Panc1 (cell line): ENCODE data around the gene STEAP1B. TPM values are rescaled to one million over a fixed set of nuclear protein-coding genes. Genes with fewer than 3 reads are reported as not detected.

ENCODE experiments used
- ATAC-seq: fragments of 200-7000 bp; cut with Tn5 transposase; 2 replicates; pipeline ENCODE4 v1.9.1; 2020; ENCODE audit warnings: mild to moderate bottlenecking, moderate library complexity
- BruUV-seq: library from RNA; stranded (reverse); fragments of 400-500 nt; replicated peaks from 2 replicates; lab custom pipeline; 2021; lab: Mats Ljungman, UMichigan
- CTCF ChIA-PET: fragments of 300-600 bp; sonication (Branson Sonifier 250); formaldehyde crosslinking; loops from one replicate; lab custom pipeline; 2022; ENCODE audit warnings: antibody characterized with exemption; lab: Charles Lee
- POLR2A ChIA-PET: fragments of 300-600 bp; sonication (Branson Sonifier 250); formaldehyde crosslinking; loops from one replicate; lab custom pipeline; 2022; ENCODE audit warnings: antibody characterized with exemption; lab: Charles Lee
- DNase-seq: peaks from one replicate; pipeline ENCODE4 v3.0.0-alpha.2; 2010; ENCODE audit warnings: low read depth, low spot score
- H3K27ac ChIP-seq: 2 replicates; pipeline ENCODE4 v1.5.1; 2011; ENCODE audit warnings: mild to moderate bottlenecking, low read length, inconsistent platforms
- H3K27me3 ChIP-seq: fragments of 200-500 bp; sonication (Bioruptor generic); 2 replicates; pipeline ENCODE4 v1.6.0; 2014; ENCODE audit warnings: low read length, inconsistent platforms; ENCODE audit not compliant: control insufficient read depth, insufficient read depth
- H3K36me3 ChIP-seq: fragments of 200-500 bp; sonication (Bioruptor generic); 2 replicates; pipeline ENCODE4 v1.5.1; 2014; ENCODE audit warnings: inconsistent platforms, mild to moderate bottlenecking, low read length, moderate library complexity; ENCODE audit not compliant: control insufficient read depth, insufficient read depth
- H3K4me1 ChIP-seq: 2 replicates; pipeline ENCODE4 v1.5.1; 2011; ENCODE audit warnings: inconsistent platforms, mild to moderate bottlenecking, low read length, moderate library complexity; ENCODE audit not compliant: control insufficient read depth, insufficient read depth
- H3K4me3 ChIP-seq, 2 experiments: 2 replicates each; pipeline ENCODE4 v1.5.1; 2011 to 2012; ENCODE audit warnings: low read depth in 2 of 2, low read length in 2 of 2, mild to moderate bottlenecking in 2 of 2, inconsistent platforms in 1 of 2, moderate library complexity in 1 of 2
- H3K9me3 ChIP-seq: fragments of 200-500 bp; sonication (Bioruptor generic); 2 replicates; pipeline ENCODE4 v1.5.1; 2014; ENCODE audit warnings: low read depth, mild to moderate bottlenecking, inconsistent platforms, low read length, moderate library complexity; ENCODE audit not compliant: control insufficient read depth, insufficient read depth
- POLR2AphosphoS5 ChIP-seq: IDR thresholded peaks from 2 replicates; pipeline ENCODE4 v1.6.1; 2012; ENCODE audit warnings: mild to moderate bottlenecking, low read depth, low read length, moderate library complexity
- SIN3A ChIP-seq: IDR thresholded peaks from 2 replicates; pipeline ENCODE4 v1.6.1; 2012; ENCODE audit warnings: low read depth, mild to moderate bottlenecking, low read length, moderate library complexity, borderline replicate concordance; ENCODE audit not compliant: insufficient read depth
- TCF7L2 ChIP-seq: IDR thresholded peaks from 2 replicates; pipeline ENCODE4 v1.6.1; 2011; ENCODE audit warnings: mild to moderate bottlenecking, low read depth, low read length, inconsistent platforms
- in situ Hi-C: cut with HindIII; loops from 2 replicates; pipeline ENCODE4 v1.10.0; 2016; ENCODE audit warnings: low sequenced_read_pairs, low pct_unique_long_range_greater_than_20kb
- intact Hi-C: fragments of 100-400 bp; cut with micrococcal nuclease; formaldehyde crosslinking; loops from one replicate; pipeline ENCODE4 v1.10.0; 2022; ENCODE audit not compliant: unreplicated experiment
- total RNA-seq: library from RNA; stranded (reverse); gene quantifications from one replicate; pipeline ENCODE4 v1.2.1, GENCODE V29; 2021; ENCODE audit not compliant: unreplicated experiment
- TF ChIP-seq, protein P1 (sequence below): fragments of 450-650 bp; IDR thresholded peaks from 2 replicates; pipeline ENCODE4 v1.5.1; 2017; ENCODE audit warnings: mild to moderate bottlenecking
- TF ChIP-seq, protein P2 (sequence below), 2 experiments: IDR thresholded peaks; 2 replicates each; pipeline ENCODE4 v1.6.1; 2011 to 2012; ENCODE audit warnings: low read depth in 2 of 2, control low read depth in 1 of 2, low read length in 1 of 2, mild to moderate bottlenecking in 1 of 2, moderate library complexity in 1 of 2; ENCODE audit not compliant: insufficient read depth in 1 of 2

The STEAP1B gene
- total RNA-seq, 1 experiment from 2014 or later, result 3.3 TPM

DNA sequence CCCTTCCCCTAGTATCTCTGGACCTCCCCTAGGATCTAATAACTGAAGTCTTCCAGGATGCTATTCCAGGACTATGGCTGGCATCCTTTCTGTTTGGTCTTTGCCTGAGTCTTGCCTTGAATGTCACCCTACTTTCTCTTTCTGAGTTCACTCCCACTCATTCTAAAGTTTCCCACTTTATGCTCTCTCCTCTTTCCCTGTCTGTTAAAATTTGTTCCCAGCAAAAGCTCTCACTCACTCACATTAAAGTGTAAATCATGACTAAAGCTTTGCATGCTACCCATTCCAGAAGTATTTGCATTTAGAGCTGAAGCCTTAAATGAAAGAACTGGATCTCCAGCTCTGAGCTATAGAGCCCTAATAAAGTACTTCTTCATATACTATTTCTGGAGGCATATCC is 100.9 kb downstream of the STEAP1B start:
- ATAC-seq (no peak), DNase-seq (no peak)
- no peak overlapping the region for H3K27ac ChIP-seq
- H3K36me3 ChIP-seq, result no peaks in the 10 kb centered on the region
- H3K27me3 ChIP-seq, result no peaks in the 10 kb centered on the region
- no peaks in the 10 kb centered on the region for H3K9me3 ChIP-seq
- in situ Hi-C loops (no loop called here), intact Hi-C loops (no loop called here)
- TF ChIP-seq, protein P1, sequence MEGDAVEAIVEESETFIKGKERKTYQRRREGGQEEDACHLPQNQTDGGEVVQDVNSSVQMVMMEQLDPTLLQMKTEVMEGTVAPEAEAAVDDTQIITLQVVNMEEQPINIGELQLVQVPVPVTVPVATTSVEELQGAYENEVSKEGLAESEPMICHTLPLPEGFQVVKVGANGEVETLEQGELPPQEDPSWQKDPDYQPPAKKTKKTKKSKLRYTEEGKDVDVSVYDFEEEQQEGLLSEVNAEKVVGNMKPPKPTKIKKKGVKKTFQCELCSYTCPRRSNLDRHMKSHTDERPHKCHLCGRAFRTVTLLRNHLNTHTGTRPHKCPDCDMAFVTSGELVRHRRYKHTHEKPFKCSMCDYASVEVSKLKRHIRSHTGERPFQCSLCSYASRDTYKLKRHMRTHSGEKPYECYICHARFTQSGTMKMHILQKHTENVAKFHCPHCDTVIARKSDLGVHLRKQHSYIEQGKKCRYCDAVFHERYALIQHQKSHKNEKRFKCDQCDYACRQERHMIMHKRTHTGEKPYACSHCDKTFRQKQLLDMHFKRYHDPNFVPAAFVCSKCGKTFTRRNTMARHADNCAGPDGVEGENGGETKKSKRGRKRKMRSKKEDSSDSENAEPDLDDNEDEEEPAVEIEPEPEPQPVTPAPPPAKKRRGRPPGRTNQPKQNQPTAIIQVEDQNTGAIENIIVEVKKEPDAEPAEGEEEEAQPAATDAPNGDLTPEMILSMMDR, result no peak
- TF ChIP-seq POLR2AphosphoS5, result no peak
- TF ChIP-seq, protein P2, sequence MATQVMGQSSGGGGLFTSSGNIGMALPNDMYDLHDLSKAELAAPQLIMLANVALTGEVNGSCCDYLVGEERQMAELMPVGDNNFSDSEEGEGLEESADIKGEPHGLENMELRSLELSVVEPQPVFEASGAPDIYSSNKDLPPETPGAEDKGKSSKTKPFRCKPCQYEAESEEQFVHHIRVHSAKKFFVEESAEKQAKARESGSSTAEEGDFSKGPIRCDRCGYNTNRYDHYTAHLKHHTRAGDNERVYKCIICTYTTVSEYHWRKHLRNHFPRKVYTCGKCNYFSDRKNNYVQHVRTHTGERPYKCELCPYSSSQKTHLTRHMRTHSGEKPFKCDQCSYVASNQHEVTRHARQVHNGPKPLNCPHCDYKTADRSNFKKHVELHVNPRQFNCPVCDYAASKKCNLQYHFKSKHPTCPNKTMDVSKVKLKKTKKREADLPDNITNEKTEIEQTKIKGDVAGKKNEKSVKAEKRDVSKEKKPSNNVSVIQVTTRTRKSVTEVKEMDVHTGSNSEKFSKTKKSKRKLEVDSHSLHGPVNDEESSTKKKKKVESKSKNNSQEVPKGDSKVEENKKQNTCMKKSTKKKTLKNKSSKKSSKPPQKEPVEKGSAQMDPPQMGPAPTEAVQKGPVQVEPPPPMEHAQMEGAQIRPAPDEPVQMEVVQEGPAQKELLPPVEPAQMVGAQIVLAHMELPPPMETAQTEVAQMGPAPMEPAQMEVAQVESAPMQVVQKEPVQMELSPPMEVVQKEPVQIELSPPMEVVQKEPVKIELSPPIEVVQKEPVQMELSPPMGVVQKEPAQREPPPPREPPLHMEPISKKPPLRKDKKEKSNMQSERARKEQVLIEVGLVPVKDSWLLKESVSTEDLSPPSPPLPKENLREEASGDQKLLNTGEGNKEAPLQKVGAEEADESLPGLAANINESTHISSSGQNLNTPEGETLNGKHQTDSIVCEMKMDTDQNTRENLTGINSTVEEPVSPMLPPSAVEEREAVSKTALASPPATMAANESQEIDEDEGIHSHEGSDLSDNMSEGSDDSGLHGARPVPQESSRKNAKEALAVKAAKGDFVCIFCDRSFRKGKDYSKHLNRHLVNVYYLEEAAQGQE (IDR thresholded peaks at IDR 0.05; ENCODE audit: insufficient read depth in 1 of 2, low read depth in 2 of 2, low read length in 1 of 2), result no peak
- TF ChIP-seq TCF7L2, result no peak
- no peak for TF ChIP-seq SIN3A
- ChIA-PET CTCF (no interaction called here), POLR2A (no interaction called here)
- BruUV-seq, result no TSS peak
- no peak overlapping the region for H3K4me3 ChIP-seq
- no peaks in the 10 kb centered on the region for H3K4me1 ChIP-seq

DNA sequence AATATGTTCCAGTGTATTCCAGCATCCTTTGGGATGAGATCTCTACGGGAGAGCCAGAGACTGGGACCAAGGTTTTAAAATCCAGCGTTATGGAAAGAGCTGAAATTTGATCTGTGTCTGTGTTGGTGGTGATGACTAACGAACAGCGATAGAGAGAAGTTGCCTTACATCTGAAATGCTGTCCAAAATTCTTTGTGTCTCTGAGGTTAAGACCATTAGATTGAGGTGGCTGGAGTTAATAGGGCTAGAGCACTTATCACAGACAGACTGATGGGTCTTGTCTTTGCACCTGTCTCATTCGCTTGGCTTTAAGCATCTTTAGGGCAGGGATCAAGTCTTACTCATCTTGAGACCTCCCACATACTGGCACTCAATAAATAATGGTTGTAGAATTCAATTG is 102.0 kb downstream of the STEAP1B start:
- ChIA-PET CTCF (no interaction called here), POLR2A (no interaction called here)
- Histone ChIP-seq H3K4me1 (no peaks in the 10 kb centered on the region), H3K4me3 (no peak overlapping the region), H3K27ac (no peak overlapping the region), H3K27me3 (no peaks in the 10 kb centered on the region), H3K9me3 (no peaks in the 10 kb centered on the region), H3K36me3 (no peaks in the 10 kb centered on the region)
- TF ChIP-seq, protein P2 (IDR thresholded peaks at IDR 0.05; ENCODE audit: insufficient read depth in 1 of 2, low read depth in 2 of 2, low read length in 1 of 2), result no peak
- TF ChIP-seq SIN3A (no peak), POLR2AphosphoS5 (no peak), TCF7L2 (no peak)
- TF ChIP-seq, protein P1, result no peak
- in situ Hi-C loops (no loop called here), intact Hi-C loops (no loop called here)
- BruUV-seq, result no TSS peak
- DNase-seq (no peak), ATAC-seq (no peak)
